PC-3 (cell line): ENCODE data around the gene TMEM184C.

ENCODE experiments used
- CTCF ChIP-seq: fragments of 300-600 bp; sonication (generic); conservative IDR thresholded peaks from 2 replicates; pipeline ENCODE4 v1.5.1; 2017; ENCODE audit warnings: antibody characterized with exemption, low read depth, mild to moderate bottlenecking, low read length
- EZH2 ChIP-seq: fragments of 300-600 bp; sonication (generic); IDR thresholded peaks from one replicate; pipeline ENCODE4 v1.6.1; 2017; ENCODE audit warnings: antibody characterized with exemption, mild to moderate bottlenecking, low read length; ENCODE audit not compliant: unreplicated experiment
- EZH2phosphoT487 ChIP-seq: fragments of 300-600 bp; sonication (generic); IDR thresholded peaks from 2 replicates; pipeline ENCODE4 v1.6.1; 2018; ENCODE audit warnings: mild to moderate bottlenecking, antibody characterized with exemption, low read length, borderline replicate concordance

DNA sequence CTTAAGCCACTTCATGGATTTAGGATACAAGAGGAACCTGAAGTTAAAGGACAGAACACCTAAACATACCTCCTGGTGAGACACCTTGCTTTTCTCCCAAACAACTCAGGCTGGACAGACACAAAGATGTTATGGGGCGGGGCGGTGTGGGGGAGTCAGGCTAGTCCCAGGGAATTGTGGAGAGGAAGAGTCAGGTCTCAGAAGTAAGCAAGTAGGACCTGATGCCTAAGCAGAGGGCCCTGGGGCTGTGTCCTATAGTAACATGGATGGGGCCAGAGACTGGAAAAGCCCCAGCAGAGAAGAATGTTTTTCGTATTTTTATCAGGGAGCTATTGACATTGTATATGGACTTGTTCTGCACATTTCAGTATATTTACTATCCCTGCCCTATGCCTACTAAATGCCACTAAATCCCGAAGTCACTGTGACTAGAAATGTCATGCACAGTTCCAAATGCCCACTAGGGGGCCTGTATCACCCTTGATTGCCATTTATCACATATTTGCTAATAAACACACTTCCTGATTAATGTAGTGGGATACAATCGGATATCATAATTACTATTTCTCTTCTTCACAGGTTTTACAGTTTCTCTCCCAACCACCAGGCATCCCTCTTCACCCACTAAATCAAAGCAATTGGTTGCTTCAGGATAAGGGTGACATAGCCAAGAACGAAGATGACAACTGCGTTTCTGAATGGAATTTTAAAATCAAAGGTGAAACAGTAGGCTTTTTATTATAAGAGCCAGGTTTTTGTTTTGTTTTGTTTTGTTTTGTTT lies 90.9 kb downstream of the TMEM184C start:
- TF ChIP-seq CTCF (peak; percentile 87), EZH2 (no peak), EZH2phosphoT487 (no peak)
